HG03469 (cell line): ENCODE measurements around the gene HPX.

Experiments
- ATAC-seq: cut with Tn5 transposase; IDR thresholded peaks from one replicate; pipeline ENCODE4 v1.9.1; 2021; ENCODE audit warnings: mild to moderate bottlenecking, moderate library complexity, moderate number of reproducible peaks; ENCODE audit not compliant: unreplicated experiment

The HPX gene, protein sequence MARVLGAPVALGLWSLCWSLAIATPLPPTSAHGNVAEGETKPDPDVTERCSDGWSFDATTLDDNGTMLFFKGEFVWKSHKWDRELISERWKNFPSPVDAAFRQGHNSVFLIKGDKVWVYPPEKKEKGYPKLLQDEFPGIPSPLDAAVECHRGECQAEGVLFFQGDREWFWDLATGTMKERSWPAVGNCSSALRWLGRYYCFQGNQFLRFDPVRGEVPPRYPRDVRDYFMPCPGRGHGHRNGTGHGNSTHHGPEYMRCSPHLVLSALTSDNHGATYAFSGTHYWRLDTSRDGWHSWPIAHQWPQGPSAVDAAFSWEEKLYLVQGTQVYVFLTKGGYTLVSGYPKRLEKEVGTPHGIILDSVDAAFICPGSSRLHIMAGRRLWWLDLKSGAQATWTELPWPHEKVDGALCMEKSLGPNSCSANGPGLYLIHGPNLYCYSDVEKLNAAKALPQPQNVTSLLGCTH

DNA sequence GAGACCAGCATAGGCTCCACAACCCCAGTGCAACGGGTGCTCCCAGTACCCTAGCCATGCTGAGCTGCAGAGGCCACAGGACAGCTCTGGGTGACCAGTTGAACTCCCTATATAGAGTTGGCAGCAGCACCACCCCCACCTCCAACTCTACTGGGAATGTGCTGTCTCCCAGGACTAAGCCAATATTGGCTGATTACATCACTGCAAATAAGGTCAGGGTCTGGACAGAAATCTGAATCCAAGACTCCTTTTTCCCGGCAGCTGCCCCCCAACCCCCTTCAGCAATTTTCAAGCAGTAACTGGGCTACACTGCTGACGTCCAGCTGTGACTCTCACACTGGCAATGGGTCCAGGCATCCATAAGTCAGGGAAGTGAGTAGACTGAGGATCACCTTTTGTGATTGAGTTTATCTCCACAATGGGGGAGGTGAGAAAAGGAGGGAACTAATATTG is at the start of gene HPX:
Gene HPX, minus strand, starts transcription at position 82 of the 453 bp plus-strand sequence. Its CDS starts 24 bp downstream, at position 58.
- ATAC-seq: no peak

DNA sequence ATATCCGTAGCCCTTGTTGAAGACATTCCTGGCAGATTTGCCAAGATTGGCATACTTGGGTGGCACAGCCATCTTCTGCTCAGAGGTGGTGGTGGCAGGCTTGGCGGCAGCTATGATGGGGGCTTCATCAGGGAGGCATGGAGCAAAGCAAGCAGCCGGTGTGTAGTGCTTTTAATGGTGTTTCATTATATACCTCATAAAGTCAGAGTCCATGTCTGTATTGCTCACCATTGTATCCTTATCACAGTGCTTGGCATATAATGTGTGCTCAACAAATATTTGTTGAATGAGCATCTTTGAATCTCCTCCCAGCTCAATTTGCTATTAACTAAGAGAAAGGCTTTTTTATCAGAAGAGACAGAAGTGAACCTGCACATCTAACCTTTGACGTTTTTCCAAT is 48.5 kb upstream of the HPX start:
- no peak for ATAC-seq

DNA sequence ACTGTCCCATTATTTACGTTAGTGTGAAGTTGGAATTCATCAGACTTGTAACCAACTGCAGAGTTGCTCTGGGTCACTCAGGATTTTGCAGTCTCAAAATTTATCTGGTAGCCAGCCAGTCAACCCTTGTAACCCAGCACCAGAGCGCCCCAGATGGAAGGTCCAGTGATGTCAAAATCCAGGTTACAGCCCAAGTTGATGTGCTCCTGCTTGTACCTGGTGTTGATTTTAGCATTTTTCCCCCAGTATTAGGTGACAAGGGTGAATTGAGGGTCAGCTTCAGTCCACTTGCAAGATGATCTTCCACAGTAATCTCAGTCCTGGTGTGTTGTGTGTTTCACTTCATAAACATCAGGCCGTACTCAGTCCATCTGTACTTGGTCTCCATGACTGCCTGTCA is 48.0 kb upstream of the HPX start:
- no peak for ATAC-seq

DNA sequence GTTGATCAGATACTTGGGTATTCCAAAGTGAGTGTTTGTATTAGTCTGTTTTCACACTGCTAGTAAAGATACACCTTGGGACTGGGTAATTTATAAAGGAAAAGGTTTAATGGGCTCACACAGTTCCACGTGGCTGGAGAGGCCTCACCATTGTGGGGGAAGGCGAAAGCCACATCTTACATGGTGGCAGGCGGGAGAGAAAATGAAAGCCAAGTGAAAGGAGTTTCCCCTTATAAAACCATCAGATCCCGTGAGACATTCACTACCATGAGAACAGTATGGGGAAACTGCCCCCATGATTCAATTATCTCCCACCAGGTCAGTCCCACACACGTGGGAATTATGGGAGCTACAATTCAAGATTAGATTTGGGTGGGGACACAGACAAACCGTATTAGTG is 47.6 kb upstream of the HPX start:
- no peak for ATAC-seq

DNA sequence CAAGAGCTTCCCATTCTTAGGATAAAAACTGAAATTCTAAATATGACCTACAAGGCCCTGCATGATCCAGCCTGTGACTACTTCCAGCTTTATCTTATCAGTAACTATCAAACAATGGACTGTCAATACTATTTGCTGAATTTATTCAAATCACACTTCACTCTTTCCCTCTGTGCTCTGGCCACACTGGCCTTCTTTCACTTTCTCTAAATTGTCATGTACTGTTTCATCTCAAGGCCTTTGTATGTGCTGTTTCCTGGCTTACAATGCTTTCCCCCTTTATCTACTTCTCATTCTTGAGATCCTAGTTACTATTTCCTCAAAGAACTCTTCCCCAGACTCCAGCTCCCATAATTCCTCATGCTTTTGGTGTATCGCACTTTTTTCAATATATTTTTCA is 46.2 kb upstream of the HPX start:
- ATAC-seq: no peak

DNA sequence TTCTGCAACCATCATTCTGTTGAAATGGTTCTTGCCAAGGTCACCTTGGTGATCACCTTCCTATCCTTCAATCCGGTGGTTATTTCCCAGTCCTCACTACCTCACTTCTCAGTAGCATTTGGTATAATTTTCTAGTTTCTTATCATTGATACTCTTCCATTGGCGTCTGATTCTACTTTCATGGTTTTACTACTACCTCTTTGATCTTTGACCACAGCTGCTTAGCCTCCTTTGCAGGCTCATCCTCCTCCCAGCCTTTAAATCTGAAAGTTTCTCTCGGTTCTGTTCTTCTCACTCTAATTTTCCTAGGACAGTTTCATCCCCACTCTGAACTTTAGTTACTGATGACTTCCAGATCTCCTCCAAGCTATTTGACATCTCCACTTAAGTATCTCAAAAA is 45.5 kb upstream of the HPX start:
- no peak for ATAC-seq

DNA sequence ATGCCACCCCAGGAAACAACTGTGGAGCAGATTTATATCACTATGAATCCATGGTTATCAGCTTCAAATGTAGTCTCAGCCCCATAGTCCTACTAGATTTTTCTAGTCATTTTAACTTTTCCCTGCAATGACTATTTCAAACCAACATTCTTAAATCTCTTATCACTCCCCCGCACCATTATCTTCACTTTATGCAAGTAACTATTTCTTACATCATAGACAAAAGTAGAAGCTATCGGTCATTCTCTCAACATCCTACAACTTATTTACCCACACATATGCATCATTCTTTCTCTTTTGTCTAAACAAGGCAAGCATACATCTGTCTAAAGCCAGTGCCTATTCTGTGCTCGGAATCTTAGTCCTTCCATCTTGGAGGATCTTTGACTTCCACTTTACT is 44.9 kb upstream of the HPX start:
- no peak for ATAC-seq

DNA sequence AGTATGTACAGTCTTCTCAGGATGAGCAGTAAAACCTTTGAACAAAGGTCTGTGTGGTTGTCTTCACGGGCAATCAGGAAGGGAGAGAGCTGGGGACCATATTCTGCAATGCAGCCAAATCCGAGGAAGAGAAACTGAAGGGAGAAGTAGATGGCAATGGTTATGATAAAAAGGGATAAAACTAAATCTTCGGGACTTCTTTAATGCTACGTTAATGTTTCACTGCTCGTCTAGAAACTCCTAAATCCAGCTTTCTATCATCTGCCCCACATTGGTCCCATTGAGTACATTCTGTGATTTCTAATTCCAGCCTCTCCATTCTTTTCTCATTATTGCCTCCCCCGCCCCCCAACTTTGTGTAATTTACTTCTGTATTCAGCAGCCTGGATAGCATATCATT is 42.2 kb upstream of the HPX start:
- ATAC-seq: no peak

DNA sequence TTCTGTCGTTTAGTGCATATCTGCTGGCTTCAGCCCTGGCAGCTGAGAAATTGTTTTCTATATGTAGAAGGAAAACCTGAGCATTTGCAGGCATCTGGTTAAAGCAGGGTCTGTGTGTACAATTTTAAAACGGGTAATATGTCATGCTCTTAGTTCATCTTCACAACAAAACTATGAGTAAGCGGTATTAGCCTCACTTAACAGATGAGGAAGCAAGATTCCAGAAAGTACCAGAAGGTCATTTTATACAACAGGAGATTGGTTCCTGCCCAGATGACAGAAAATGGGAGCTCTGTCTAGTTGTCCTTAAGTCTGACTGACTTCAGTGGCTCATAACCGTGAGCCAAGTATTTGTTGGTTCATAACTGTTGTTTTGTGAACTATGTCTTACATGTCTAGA is 41.7 kb upstream of the HPX start:
- ATAC-seq: no peak

DNA sequence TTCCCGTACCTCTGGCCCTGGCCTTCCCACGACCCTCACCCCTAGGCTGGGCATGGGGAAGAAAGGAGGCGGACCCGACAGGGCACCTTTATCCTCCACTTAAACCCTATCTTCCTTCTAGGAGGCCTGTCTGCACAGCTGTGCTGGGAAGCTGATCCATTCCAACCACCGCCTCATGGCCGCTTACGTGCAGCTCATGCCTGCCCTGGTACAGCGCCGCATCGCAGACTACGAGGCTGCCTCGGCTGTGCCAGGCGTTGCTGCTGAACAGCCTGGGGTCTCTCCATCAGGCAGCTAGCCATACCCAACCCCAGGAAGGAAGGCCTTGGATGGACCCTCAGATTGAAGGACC is 41.1 kb upstream of the HPX start:
- ATAC-seq: no peak

DNA sequence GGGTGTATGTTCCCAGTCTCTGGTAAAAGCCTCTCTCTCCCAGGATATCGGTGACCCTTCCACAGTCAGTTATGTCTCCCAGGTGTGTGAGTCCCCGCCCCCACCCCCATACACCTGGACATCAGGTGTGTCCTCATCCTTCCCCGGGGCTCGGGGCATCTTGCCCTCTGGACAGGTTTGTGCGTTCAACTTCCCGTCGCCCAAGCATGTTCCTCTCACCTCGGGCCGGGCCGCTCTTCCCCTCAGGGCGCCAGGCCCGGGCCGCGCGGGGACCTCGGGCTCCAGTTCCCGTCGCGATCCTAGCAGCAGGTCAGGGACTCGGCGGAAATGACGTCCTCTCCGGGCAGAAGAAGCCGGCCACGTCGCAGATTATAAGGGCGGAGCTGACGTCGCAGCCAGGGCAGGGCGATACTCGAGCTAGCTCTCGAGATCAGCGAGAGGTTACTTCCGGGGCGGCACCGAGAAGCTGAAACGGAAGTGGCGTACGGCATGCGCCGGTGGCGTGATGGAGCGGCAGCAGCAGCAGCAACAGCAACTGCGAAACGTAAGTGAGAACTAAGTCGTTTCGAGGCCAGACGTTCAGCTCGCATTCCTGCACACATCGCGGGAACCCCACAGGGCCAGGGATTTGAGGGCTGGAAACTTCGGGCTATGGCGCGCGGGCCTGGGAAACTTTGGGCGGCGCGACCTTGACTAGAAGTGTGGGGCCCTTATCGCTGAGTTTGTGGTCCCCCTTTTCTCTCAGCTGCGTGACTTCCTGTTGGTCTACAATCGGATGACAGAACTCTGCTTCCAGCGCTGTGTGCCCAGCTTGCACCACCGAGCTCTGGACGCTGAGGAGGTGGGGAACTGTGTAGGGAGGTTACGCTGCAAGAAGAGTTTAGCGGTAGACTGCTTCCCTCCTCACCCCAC is 40.5 kb upstream of the HPX start, which contains the start of the genes ARFIP2 and TIMM10B:
Gene ARFIP2, minus strand, starts transcription at position 320 of the 912 bp plus-strand sequence. CDS start 910 bp downstream, outside the sequence.
Gene TIMM10B, plus strand, starts transcription at position 490 of the 912 bp plus-strand sequence. Its CDS starts 16 bp downstream, at position 506.
- peak; percentile 98 for ATAC-seq

DNA sequence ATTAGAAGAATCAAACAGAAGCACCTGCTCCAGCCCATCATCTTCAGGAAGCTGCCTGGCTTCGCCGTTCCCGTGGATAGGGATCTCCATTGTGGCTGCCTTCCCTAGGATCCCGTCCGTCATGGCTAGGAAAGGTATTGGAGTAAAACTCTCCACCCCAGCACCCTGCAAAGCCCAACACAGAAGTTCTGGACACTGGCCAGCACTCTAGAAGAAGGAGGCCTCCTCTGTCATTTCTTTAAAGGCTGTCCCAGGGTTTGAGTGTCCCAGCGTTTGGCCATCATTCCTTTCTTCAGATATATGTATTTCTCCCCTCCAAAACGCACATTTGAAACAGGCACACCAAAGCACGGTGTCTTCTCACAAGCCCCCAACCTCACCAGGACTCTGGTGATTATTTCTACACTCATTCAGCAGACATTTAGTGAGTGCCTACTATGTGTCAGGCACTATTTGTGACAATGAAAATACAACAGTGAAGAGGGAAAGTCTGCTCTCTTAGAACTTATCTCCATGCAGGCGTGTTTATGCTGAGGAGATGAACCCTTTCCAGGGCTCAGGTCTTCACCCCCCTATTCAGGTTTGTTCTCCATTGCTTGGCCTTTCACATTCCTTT is 39.6 kb upstream of the HPX start:
- no peak for ATAC-seq

DNA sequence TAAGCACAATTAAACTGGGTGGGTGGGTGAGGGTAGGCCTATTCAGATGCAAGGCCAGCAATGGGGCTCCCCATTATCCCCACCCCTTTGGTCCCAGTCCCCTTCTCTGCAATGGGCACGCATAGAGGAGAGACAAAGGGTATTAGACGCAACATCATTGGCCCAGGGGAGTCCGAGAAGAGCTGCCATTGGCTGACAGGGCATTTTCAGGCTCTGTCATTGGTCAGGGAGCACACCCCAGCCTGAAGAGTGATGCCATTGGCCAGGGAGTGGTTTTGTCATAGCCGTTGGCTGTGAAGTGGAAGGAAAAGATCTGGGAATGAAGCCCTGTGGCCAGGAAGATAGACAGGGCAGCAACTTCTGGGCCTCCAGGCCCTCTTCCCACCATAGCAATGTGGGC is 35.8 kb upstream of the HPX start:
- ATAC-seq: no peak

DNA sequence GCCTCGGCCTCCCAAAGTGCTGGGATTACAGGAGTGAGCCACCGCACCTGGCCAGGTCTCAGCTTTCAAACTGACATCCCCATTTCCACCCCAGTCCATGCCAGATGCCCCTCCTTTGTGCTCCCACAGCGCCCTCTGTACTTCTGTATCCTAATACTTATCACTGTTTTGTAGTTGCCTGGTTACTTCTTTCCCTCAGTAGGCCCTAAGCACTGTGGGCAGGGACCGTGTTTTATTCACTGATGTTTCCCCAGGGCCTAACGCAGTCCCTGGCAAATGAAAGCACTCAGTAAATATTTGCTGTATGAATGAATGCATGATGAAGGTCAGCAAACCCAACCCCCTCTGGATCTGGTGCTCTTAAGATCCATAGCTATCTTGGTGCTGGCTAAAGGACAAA is 35.1 kb upstream of the HPX start:
- ATAC-seq: no peak

DNA sequence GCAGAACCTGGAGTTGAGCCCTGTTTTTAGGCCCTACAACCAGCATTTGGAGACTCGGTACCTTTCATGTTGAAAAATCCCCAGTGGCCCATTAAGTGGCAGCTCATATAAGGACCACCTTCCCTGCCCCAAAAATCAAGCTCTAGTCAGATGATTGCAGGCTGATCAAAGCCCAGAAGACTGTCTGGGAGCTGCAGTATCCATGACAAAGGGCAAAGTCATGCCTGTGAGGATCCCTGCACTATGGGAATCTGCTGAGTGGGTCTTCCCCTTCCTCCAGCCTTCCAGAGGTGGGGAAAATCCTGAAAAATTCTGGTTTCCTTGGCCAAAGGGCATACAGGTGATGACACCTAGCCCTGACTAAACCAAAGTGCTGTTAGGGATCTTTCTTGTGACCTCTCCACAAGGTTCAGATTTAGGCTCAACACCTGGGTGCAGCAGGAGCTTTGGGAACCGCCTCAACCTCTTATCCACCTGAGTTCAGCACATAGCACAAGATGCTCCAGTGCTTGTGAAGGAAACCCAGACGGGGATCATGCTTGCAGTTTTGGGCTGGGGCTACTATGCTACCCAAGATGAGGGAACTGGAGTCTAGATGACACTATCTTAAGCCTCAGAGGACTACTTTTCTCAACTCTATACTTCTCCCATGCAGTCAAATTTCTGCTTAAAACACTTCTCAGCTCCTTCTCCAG is 34.2 kb upstream of the HPX start:
- ATAC-seq: no peak

DNA sequence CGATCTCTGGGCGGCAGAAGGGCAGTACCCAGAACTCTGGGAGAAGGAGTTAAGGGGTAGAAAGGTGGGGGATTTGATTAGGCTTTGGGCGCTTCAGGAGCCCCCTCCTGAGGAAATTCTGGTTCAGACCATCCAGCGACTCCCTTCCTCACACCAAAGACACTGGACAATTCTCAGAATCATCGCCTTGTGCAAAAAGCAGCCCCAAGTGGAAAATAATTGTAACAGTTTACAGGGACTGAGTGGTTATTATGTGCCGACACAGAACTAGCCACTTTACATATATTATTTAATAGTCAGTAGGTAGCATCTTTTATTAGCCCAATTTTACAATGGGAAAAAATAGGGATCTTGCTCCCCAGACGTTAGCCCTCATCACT is 33.6 kb upstream of the HPX start:
- ATAC-seq: no peak

DNA sequence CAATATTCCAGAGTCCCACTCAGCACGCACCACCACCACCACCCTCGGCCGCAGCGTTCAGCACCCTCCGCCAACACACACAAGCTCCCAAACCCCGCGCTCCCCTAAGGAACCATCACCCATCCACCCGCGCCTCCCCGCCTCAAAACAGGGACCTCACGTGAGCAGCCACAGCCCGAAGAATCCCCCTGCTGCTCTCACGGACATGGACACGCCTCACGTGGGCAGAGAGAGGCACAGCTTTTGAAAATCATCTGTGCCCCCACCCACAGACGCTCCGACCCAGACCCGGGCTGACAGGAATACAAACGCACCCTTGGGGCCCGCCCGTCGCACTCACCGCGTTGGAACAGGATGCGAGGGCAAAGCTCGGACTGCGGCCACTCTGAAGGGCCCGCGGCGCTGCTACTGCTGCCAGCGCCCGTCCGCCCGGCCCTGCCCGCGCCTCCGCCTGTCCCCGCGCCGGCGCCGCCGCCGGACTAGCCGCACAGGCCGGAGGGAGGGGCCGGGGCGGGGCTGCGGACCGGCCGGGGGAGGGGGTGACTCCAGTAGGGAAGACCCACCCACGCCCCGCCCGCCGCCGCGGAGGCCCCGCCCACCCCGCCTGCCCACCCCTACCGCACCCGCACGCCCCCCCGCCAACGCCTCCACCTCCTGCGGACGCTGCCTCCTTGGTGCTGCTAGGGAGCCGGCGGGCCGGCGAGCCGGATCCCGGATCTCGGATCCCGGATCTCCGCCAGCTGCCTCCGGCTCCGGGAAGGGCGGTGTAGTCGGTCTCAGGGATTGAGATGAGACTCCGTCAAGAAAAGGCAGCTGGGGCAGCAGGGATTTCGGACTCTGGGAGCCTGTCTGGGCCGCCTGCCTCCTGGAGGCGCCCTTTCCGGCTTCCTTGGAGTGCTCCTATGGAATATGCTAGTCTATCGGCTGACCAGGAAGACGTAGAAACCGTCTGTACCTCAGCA is 32.9 kb upstream of the HPX start, which contains the start of gene TRIM3:
Gene TRIM3, minus strand, starts transcription at position 491 of the 962 bp plus-strand sequence. CDS start 8,246 bp downstream, outside the sequence.
- ATAC-seq: peak; percentile 36

DNA sequence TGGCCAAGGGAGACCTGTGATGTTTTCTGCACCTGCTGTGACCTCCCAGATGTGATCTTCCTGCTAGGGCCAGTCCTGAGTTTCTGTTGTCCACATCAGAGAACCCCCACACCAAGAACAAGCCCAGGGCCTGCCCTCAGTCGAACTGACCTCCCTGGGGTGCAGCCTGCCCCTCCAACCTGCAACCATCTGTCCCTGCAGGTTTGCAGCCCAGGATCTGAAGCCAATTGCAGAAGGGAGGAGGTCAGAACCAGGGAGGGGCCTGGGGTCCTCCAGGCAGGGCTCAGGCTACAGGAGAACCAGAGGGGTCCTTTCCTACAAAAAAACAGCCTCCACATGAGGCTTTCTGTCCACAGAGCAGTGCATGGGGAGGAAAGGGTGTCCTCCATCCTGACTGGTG is 32.1 kb upstream of the HPX start:
- ATAC-seq: no peak

DNA sequence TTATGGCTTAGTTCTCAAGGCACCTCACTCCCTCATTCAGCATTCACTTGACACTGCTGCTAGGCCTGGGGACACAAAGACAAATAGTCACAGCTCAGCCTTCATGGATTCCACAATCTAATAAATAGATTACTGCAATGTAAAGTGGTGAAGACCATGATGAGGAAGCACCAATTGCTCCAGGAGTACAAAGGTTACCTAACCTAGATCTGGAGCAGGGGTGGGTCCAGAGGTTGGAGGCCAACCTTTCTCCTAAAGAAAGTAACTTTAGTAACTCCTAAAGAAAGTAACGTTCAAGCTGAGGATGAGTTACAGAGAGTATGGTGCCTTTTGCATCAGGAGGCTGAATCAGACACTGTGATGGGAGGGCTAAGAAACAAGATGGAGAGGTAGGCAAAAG is 28.8 kb upstream of the HPX start:
- ATAC-seq: no peak
